Epithelial cell of esophagus (primary cell): ENCODE data around the gene RAD23A.

Experiments
- DNase-seq: peaks from one replicate; pipeline ENCODE4 v3.0.0; 2010; ENCODE audit warnings: low read depth
- H3K4me3 ChIP-seq: 2 replicates; pipeline ENCODE4 v1.5.1; 2011; ENCODE audit warnings: mild to moderate bottlenecking, low read length, control low read depth
- TF ChIP-seq, protein P1 (sequence below): IDR thresholded peaks from 2 replicates; pipeline ENCODE4 v1.5.1; 2011; ENCODE audit warnings: low read depth, mild to moderate bottlenecking, low read length, control low read depth, inconsistent platforms; ENCODE audit not compliant: insufficient read depth; ENCODE audit errors: missing control alignments

The RAD23A gene

DNA sequence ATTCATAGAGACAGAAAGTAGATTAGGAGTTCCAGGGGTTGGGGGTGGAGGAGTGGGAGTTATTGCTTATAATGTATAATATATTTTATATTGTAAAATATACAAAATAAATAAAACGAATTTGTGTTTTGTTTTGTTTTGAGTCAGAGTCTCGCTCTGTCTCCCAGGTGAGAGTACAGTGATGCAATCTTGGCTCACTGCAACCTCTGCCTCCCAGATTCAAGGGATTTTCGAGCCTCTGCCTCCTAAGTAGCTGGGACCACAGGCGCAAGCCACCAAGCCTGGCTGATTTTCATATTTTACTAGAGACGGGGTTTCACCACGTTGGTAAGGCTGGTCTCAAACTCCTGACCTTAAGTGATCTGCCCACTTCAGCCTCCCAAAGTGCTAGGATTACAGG is 13.8 kb downstream of the RAD23A start:
- peak; percentile 35 for DNase-seq
- H3K4me3 ChIP-seq = no peak overlapping the region
- TF ChIP-seq, protein P1, sequence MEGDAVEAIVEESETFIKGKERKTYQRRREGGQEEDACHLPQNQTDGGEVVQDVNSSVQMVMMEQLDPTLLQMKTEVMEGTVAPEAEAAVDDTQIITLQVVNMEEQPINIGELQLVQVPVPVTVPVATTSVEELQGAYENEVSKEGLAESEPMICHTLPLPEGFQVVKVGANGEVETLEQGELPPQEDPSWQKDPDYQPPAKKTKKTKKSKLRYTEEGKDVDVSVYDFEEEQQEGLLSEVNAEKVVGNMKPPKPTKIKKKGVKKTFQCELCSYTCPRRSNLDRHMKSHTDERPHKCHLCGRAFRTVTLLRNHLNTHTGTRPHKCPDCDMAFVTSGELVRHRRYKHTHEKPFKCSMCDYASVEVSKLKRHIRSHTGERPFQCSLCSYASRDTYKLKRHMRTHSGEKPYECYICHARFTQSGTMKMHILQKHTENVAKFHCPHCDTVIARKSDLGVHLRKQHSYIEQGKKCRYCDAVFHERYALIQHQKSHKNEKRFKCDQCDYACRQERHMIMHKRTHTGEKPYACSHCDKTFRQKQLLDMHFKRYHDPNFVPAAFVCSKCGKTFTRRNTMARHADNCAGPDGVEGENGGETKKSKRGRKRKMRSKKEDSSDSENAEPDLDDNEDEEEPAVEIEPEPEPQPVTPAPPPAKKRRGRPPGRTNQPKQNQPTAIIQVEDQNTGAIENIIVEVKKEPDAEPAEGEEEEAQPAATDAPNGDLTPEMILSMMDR = no peak

DNA sequence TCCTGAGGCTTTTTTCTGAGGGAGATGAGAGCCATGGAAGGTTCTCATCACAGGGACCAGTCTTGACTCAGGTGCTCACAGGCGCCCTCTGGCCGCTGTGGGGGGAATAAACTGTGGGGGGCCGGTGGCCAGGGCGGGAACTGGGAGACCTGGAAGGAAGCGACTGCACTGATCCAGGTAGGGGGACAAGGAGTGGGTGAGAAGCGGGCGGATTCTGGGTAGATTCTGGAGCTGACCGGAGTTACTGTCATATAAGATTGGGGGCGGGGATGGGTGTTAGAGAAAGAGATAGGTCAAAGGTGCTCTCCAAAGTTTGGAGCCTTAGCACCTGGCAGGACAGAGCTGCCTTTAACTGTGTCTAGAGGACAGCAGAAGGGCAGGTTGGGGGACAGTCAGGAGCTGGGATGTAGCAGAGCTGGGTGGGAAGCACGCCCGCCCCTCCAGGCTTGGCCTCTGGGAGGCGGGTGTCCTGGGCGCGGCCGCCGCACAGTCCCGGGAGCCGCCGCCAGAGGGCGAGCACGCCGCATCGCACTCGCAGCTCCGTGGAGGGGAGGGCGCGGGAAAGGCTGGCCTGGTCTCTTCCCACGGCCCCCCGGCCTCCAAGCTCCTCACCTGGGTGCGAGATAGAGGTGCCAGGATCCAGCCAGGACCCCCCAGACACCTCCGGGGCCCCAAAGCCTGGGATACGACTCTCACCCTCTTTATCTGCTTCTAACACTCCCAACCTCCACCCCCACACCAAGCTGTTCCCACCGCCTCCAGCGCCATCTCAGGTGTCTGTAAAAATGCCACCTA is 19.6 kb downstream of the RAD23A start:
- DNase-seq = peak; percentile 76

DNA sequence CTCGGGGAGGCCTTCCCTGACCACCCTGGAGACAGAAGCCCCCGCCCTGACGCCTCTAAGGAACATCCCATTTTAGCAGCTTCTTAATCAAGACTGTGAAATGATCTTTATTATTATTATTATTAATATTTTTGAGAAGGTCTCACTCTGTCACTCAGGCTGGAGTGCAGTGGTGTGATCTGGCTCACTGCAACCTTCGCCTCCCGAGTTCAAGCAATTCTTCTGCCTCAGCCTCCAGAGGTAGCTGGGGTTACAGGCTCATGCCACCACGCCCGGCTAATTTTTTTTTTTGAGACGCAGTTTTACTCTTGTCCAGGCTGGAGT is 20.1 kb downstream of the RAD23A start:
- H3K4me3 ChIP-seq = no peak overlapping the region
- TF ChIP-seq, protein P1 = no peak
- no peak for DNase-seq

More for the DNA sequence above, 19.6 kb downstream of the RAD23A start:
- TF ChIP-seq, protein P1 = peak; percentile 88
- peak overlapping the region; percentile 62 for H3K4me3 ChIP-seq

DNA sequence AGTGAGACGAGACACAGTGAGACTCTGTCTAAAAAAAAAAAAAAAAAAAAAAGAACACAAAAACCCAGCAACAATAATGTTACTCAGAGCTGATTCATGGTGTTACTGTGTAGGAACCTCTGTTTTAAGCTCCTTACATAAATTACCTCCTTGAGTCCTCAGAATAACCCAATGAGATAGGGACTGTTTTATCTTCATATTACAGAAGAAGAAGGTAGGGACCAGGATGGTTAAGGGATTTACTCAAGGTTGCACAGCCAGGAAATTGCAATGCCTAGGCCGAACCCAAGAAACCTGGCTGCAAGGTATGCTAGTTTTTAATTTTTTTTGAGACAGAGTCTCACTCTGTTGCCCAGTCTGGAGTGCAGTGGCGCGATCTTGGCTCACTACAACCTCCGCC is 22.2 kb downstream of the RAD23A start:
- DNase-seq = peak; percentile 58
- TF ChIP-seq, protein P1 = no peak
- no peak overlapping the region for H3K4me3 ChIP-seq

DNA sequence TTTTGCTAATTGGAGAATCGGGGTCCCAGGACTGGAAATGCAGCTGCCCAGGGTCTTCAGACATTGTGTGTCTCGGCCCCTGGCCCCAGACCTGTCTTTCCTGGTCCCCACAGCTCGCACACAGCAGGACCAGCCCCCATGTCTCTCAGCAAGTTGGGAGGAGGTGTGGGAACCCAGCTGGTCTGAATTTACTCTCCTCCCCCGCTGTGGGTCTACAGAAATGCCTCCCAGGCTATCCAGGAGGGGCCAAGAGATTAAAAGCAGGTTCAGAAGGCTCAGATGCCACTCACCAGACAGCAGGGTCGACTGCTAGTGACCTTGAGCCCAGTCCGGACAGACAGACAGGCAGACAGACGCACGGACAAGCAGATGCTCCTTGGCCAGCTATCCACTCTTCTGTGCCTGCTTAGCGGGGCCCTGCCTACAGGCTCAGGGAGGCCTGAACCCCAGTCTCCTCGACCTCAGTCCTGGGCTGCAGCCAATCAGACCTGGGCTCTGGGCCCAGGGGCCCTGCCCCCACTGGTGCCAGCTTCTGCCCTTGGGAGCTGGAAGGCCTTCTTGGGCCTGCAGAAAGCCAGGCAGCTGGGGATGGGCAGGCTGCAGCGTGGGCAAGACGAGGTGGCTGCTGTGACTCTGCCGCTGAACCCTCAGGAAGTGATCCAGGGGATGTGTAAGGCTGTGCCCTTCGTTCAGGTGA is 23.8 kb downstream of the RAD23A start, which contains the start of gene DAND5:
TSS of gene DAND5 (plus strand) at position 285 of the 697 bp plus-strand sequence. CDS start at position 370, 85 bp downstream.
- TF ChIP-seq, protein P1 = no peak
- H3K4me3 ChIP-seq = no peak within 1 kb of the TSS
- DNase-seq = no peak

DNA sequence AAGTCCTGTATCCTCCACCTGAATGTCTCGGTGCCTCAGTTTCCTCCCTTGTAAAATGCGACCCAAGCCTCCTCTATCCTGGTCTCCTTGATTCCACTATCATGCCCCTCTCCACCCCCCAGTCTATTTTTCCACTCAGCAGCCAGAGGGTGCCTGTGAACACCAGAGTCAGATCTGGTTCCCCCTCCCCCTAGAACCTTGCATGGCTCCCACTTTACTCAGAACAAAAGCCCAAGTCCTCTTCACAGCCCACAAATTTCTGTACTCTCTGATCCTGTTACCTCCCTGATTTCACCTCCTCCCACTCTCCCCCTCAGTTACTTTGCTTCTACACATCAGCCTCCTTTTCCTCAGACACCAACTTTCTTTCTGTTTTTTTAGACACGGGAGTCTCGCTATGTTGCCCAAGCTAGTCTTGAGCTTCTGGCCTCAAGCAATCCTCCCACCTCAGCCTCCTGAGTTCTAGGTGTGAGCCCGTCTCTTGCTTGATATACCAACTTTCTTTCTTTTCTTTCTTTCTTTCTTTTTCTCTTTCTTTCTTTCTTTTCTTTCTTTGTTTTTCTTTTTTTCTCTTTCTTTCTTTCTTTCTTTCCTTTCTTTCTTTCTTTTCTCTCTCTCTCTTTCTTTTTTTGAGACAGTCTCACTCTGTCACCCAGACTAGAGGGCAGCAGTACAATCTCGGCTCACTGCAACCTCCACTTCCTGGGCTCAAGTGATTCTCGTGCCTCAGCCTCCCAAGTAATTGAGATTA is 24.6 kb downstream of the RAD23A start:
- TF ChIP-seq, protein P1 = no peak
- no peak overlapping the region for H3K4me3 ChIP-seq
- no peak for DNase-seq
